Esophagus muscularis mucosa (tissue), 4 donors: ENCODE data around the gene RCC1. TPM values are rescaled to one million over a fixed set of nuclear protein-coding genes. Genes with fewer than 3 reads are reported as not detected.

Experiments
- DNase-seq: peaks from one replicate; pipeline ENCODE4 v3.0.0-alpha.2; 2017; ENCODE audit errors: extremely low spot score
- H3K27ac ChIP-seq, 4 donors: fragments of 200-600 bp; sonication (generic); replicated peaks in 1 of 4; 1 replicate in 3 of 4; 2 replicates in 1 of 4; pipeline ENCODE4 v1.5.1; 2016 to 2019; ENCODE audit warnings: mild to moderate bottlenecking in 1 of 4
- H3K27me3 ChIP-seq, 4 donors: fragments of 200-600 bp; sonication (generic); one replicate each; pipeline versions ENCODE4 v1.5.1 to v1.6.0; 2016 to 2019
- H3K36me3 ChIP-seq, 4 donors: fragments of 200-600 bp; sonication (generic); one replicate each; pipeline ENCODE4 v1.5.1; 2016 to 2019
- H3K4me1 ChIP-seq, 4 donors: fragments of 200-600 bp; sonication (generic); one replicate each; pipeline ENCODE4 v1.5.1; 2016 to 2019
- H3K4me3 ChIP-seq, 4 donors: fragments of 200-600 bp; sonication (generic); 1 replicate in 2 of 4; 2 replicates in 2 of 4; pipeline ENCODE4 v1.5.1; 2016 to 2019; ENCODE audit warnings: mild to moderate bottlenecking in 4 of 4, moderate library complexity in 1 of 4
- H3K9me3 ChIP-seq, 4 donors: fragments of 200-600 bp; sonication (generic); 1 replicate in 3 of 4; 2 replicates in 1 of 4; pipeline ENCODE4 v1.5.1; 2016 to 2019
- CTCF ChIP-seq, 3 experiments: fragments of 200-600 bp in 2 of 3; fragments of 450-650 bp in 1 of 3; sonication (generic) in 2 of 3; IDR thresholded peaks; one replicate each; pipeline ENCODE4 v1.5.1; 2017 to 2019; ENCODE audit warnings: antibody characterized with exemption in 3 of 3, mild to moderate bottlenecking in 2 of 3, moderate library complexity in 1 of 3
- EP300 ChIP-seq: sonication (generic); formaldehyde crosslinking; IDR thresholded peaks from one replicate; pipeline ENCODE4 v1.6.1; 2017; ENCODE audit warnings: antibody characterized with exemption
- POLR2A ChIP-seq: fragments of 450-650 bp; IDR thresholded peaks from one replicate; pipeline ENCODE4 v1.6.1; 2017; ENCODE audit warnings: antibody characterized with exemption, moderate library complexity, mild to moderate bottlenecking, low read depth
- POLR2AphosphoS5 ChIP-seq, 2 donors: sonication (generic); formaldehyde crosslinking; IDR thresholded peaks; one replicate each; pipeline ENCODE4 v1.6.1; 2017; ENCODE audit warnings: antibody characterized with exemption in 2 of 2
- WGBS: methylation state at CpG from one replicate; pipeline ENCODE4 v1.1.5; 2018; 5-methylcytosine and 5-hydroxymethylcytosine counted together
- intact Hi-C: fragments of 100-400 bp; cut with DNase I; formaldehyde crosslinking; loops from one replicate; pipeline ENCODE4 v1.15.1; 2023
- total RNA-seq, 4 donors: library from RNA; depleted of rRNA; stranded (reverse); fragments of >200 nt; gene quantifications; one replicate each; pipeline versions ENCODE4 v1.1.0 to v1.2.1, GENCODE V29; 2016

Gene RCC1
- total RNA-seq, 4 donors from 2014 or later = 8.3 to 17.1 (median 11.3) TPM

GRCh38 chr1:28482702-28483101 is 23.1 kb upstream of the RCC1 start:
- peaks cover 39 to 94% (median 79%) of the 10 kb centered on the region in 4 donors for H3K36me3 ChIP-seq
- H3K4me1 ChIP-seq = no peaks in the 10 kb centered on the region
- TF ChIP-seq POLR2A (no peak), POLR2AphosphoS5 (IDR thresholded peaks at IDR 0.05) (no peak), EP300 (no peak), CTCF (IDR thresholded peaks at IDR 0.05) (no peak)
- intact Hi-C loops = no loop called here
- H3K4me3 ChIP-seq = no peak overlapping the region
- whole genome bisulfite sequencing = 100% methylated on average over 2 of the region's 2 CpGs
- no peaks in the 10 kb centered on the region for H3K27me3 ChIP-seq
- H3K9me3 ChIP-seq = no peaks in the 10 kb centered on the region
- no peak overlapping the region for H3K27ac ChIP-seq
- no peak for DNase-seq

- H3K4me3 ChIP-seq = no peak overlapping the region
Measured at GRCh38 chr1:28494737-28495136, 11.1 kb upstream of the RCC1 start.

GRCh38 chr1:28499553-28499952 is 6.3 kb upstream of the RCC1 start:
- TF ChIP-seq CTCF (IDR thresholded peaks at IDR 0.05) (no peak), POLR2AphosphoS5 (IDR thresholded peaks at IDR 0.05) (no peak), POLR2A (no peak), EP300 (no peak)
- no peak for DNase-seq
- peaks cover 21 to 53% (median 47%) of the 10 kb centered on the region in 4 donors for H3K36me3 ChIP-seq
- no peaks in the 10 kb centered on the region for H3K27me3 ChIP-seq
- 94% methylated on average over 4 of the region's 4 CpGs for WGBS
- no peak overlapping the region for H3K4me3 ChIP-seq
- no peaks in the 10 kb centered on the region for H3K9me3 ChIP-seq
- H3K4me1 ChIP-seq = no peaks in the 10 kb centered on the region
- intact Hi-C loops = no loop called here
- no peak overlapping the region for H3K27ac ChIP-seq

More at GRCh38 chr1:28494737-28495136, 11.1 kb upstream of the RCC1 start:
- no peaks in the 10 kb centered on the region for H3K9me3 ChIP-seq
- TF ChIP-seq POLR2AphosphoS5 (IDR thresholded peaks at IDR 0.05) (no peak), EP300 (no peak), CTCF (IDR thresholded peaks at IDR 0.05) (no peak), POLR2A (no peak)
- H3K27ac ChIP-seq = no peak overlapping the region
- DNase-seq = no peak
- no peaks in the 10 kb centered on the region for H3K27me3 ChIP-seq
- intact Hi-C loops = no loop called here
- WGBS = 93% methylated on average over 1 of the region's 1 CpG
- peaks cover 40 to 96% (median 89%) of the 10 kb centered on the region in 4 donors for H3K36me3 ChIP-seq
- H3K4me1 ChIP-seq = no peaks in the 10 kb centered on the region

GRCh38 chr1:28501925-28502324 is 3.9 kb upstream of the RCC1 start:
- TF ChIP-seq POLR2A (no peak), EP300 (no peak), POLR2AphosphoS5 (IDR thresholded peaks at IDR 0.05) (no peak)
- WGBS = 79% methylated on average over 4 of the region's 4 CpGs
- Histone ChIP-seq H3K4me1 (peaks cover under 1 to 12% (median 4%) of the 10 kb centered on the region in 4 donors), H3K9me3 (no peaks in the 10 kb centered on the region), H3K4me3 (no peak overlapping the region), H3K36me3 (peaks cover 6 to 29% (median 27%) of the 10 kb centered on the region in 4 donors), H3K27ac (no peak overlapping the region), H3K27me3 (no peaks in the 10 kb centered on the region)
- no peak for DNase-seq
- intact Hi-C loops = no loop called here

- Histone ChIP-seq H3K27ac (no peak overlapping the region), H3K4me3 (no peak overlapping the region), H3K27me3 (no peaks in the 10 kb centered on the region), H3K36me3 (peaks cover 1 to 23% (median 18%) of the 10 kb centered on the region in 4 donors), H3K9me3 (no peaks in the 10 kb centered on the region), H3K4me1 (peaks cover 13 to 24% (median 16%) of the 10 kb centered on the region in 4 donors)
- WGBS = 72% methylated on average over 3 of the region's 3 CpGs
- TF ChIP-seq POLR2AphosphoS5 (IDR thresholded peaks at IDR 0.05) (no peak), POLR2A (no peak)
- no peak for DNase-seq
- intact Hi-C loops = no loop called here
Measured at GRCh38 chr1:28503117-28503516, 2.7 kb upstream of the RCC1 start.

GRCh38 chr1:28506907-28507246 is 1.0 kb downstream of the RCC1 start:
- H3K4me1 ChIP-seq = peaks cover 32 to 62% (median 51%) of the 10 kb centered on the region in 4 donors
- no peaks in the 10 kb centered on the region for H3K9me3 ChIP-seq
- H3K27me3 ChIP-seq = no peaks in the 10 kb centered on the region
- WGBS = under 1% methylated on average over 14 of the region's 14 CpGs
- DNase-seq = no peak
- intact Hi-C loops = loop anchor here (5.0 kb wide), 1 partner anchor 230 kb away; the partner anchor contains the start of gene YTHDF2
- peak overlapping the region; percentile 84 to 91 (median 88) for H3K27ac ChIP-seq
- peaks cover 34 to 43% (median 40%) of the 10 kb centered on the region in 4 donors for H3K36me3 ChIP-seq
- TF ChIP-seq CTCF (IDR thresholded peaks at IDR 0.05) (no peak), POLR2A (no peak), POLR2AphosphoS5 (IDR thresholded peaks at IDR 0.05) (no peak), EP300 (no peak)
- H3K4me3 ChIP-seq = peak overlapping the region; percentile 64 to 73 (median 68)
